Stimulated activated CD8-positive, alpha-beta memory T cell treated with anti-CD3 and anti-CD28 coated beads, Interleukin-15, amount 100 ng/mL, for 48 hours (primary cell): ENCODE data around the gene SPATA3.

Experiments used
- DNase-seq, 2 donors: peaks; one replicate each; pipeline ENCODE4 v3.0.0-alpha.2; 2020; ENCODE audit warnings: low read depth in 2 of 2

Gene SPATA3

GRCh38 chr2:231028889-231029288 lies 33.0 kb downstream of the SPATA3 start:
- DNase-seq: no peak

- DNase-seq: no peak
Observed at GRCh38 chr2:231029563-231029962, 33.6 kb downstream of the SPATA3 start.

- no peak for DNase-seq
Observed at GRCh38 chr2:231030725-231031124, 34.8 kb downstream of the SPATA3 start.

- DNase-seq: no peak
Observed at GRCh38 chr2:231032575-231033140, 36.7 kb downstream of the SPATA3 start.

- no peak for DNase-seq
Observed at GRCh38 chr2:231033147-231034132, 37.5 kb downstream of the SPATA3 start.

- DNase-seq: no peak
Observed at GRCh38 chr2:231034291-231034882, 38.5 kb downstream of the SPATA3 start.

- no peak for DNase-seq
Observed at GRCh38 chr2:231036131-231036530, 40.2 kb downstream of the SPATA3 start.

GRCh38 chr2:231036578-231037106 lies 40.7 kb downstream of the SPATA3 start:
- no peak for DNase-seq

- no peak for DNase-seq
Observed at GRCh38 chr2:231037202-231037730, 41.3 kb downstream of the SPATA3 start, which contains the start of gene C2orf72. TSS of gene C2orf72 (plus strand) at chr2:231037523. CDS start at chr2:231037566, 43 bp downstream.

- no peak for DNase-seq
Observed at GRCh38 chr2:231037731-231038482, 42.0 kb downstream of the SPATA3 start.

GRCh38 chr2:231038483-231039293 lies 42.8 kb downstream of the SPATA3 start:
- no peak for DNase-seq

GRCh38 chr2:231039294-231039664 lies 43.4 kb downstream of the SPATA3 start:
- DNase-seq: no peak

GRCh38 chr2:231039821-231040364 lies 44.0 kb downstream of the SPATA3 start:
- no peak for DNase-seq

GRCh38 chr2:231041061-231041689 lies 45.3 kb downstream of the SPATA3 start:
- DNase-seq: no peak

- no peak for DNase-seq
Observed at GRCh38 chr2:231043796-231044195, 47.9 kb downstream of the SPATA3 start.

GRCh38 chr2:231046916-231047273 lies 51.0 kb downstream of the SPATA3 start:
- no peak for DNase-seq

- DNase-seq: no peak
Observed at GRCh38 chr2:231047274-231047922, 51.5 kb downstream of the SPATA3 start.

- no peak for DNase-seq
Observed at GRCh38 chr2:231047923-231048915, 52.3 kb downstream of the SPATA3 start.
